Vagina (tissue), 2 donors: ENCODE data around the gene GPR87. TPM values are rescaled to one million over a fixed set of nuclear protein-coding genes. Genes with fewer than 3 reads are reported as not detected.

ENCODE experiments used
- DNase-seq, 2 donors: peaks; one replicate each; pipeline ENCODE4 v3.0.0-alpha.2; 2017; ENCODE audit errors: extremely low spot score in 2 of 2
- H3K27ac ChIP-seq: fragments of 200-600 bp; sonication (generic); one replicate; pipeline ENCODE4 v1.5.1; 2019
- H3K27me3 ChIP-seq: fragments of 200-600 bp; sonication (generic); one replicate; pipeline ENCODE4 v1.5.1; 2019
- H3K36me3 ChIP-seq, 2 donors: fragments of 200-600 bp; sonication (generic); one replicate each; pipeline ENCODE4 v1.5.1; 2017 to 2019
- H3K4me1 ChIP-seq: fragments of 200-600 bp; sonication (generic); one replicate; pipeline ENCODE4 v1.5.1; 2019
- H3K4me3 ChIP-seq, 2 donors: fragments of 200-600 bp; sonication (generic); 1 replicate in 1 of 2; 2 replicates in 1 of 2; pipeline ENCODE4 v1.5.1; 2016 to 2019
- H3K9me3 ChIP-seq: fragments of 200-600 bp; sonication (generic); one replicate; pipeline ENCODE4 v1.5.1; 2019
- POLR2A ChIP-seq, 2 donors: fragments of 450-650 bp; IDR thresholded peaks; one replicate each; pipeline ENCODE4 v1.6.1; 2017; ENCODE audit warnings: antibody characterized with exemption in 2 of 2, mild to moderate bottlenecking in 2 of 2, moderate library complexity in 2 of 2
- POLR2AphosphoS5 ChIP-seq, 2 donors: sonication (generic); formaldehyde crosslinking; IDR thresholded peaks; one replicate each; pipeline ENCODE4 v1.9.0; 2017; ENCODE audit warnings: antibody characterized with exemption in 2 of 2, mild to moderate bottlenecking in 2 of 2, low read depth in 1 of 2; ENCODE audit not compliant: insufficient read depth in 1 of 2
- intact Hi-C: fragments of 100-400 bp; cut with DNase I; formaldehyde crosslinking; loops from one replicate; pipeline ENCODE4 v1.15.1; 2023
- total RNA-seq: library from RNA; depleted of rRNA; stranded (reverse); fragments of >200 nt; gene quantifications from one replicate; pipeline ENCODE4 v1.2.3, GENCODE V29; 2016
- TF ChIP-seq, protein P1 (sequence below), 3 experiments: fragments of 450-650 bp in 2 of 3; fragments of 200-600 bp in 1 of 3; sonication (generic) in 1 of 3; IDR thresholded peaks; one replicate each; pipeline ENCODE4 v1.5.1; 2017 to 2019; ENCODE audit warnings: antibody characterized with exemption in 3 of 3, mild to moderate bottlenecking in 2 of 3, moderate library complexity in 2 of 3

Gene GPR87
- total RNA-seq, 1 donor from 2014 or later, result 12.3 TPM

GRCh38 chr3:151248772-151249337 lies 67.8 kb downstream of the GPR87 start:
- TF ChIP-seq POLR2A (IDR thresholded peaks at IDR 0.05), result no peak
- no peak for TF ChIP-seq POLR2AphosphoS5 (IDR thresholded peaks at IDR 0.05; ENCODE audit: insufficient read depth in 1 of 2, low read depth in 1 of 2)
- TF ChIP-seq, protein P1, sequence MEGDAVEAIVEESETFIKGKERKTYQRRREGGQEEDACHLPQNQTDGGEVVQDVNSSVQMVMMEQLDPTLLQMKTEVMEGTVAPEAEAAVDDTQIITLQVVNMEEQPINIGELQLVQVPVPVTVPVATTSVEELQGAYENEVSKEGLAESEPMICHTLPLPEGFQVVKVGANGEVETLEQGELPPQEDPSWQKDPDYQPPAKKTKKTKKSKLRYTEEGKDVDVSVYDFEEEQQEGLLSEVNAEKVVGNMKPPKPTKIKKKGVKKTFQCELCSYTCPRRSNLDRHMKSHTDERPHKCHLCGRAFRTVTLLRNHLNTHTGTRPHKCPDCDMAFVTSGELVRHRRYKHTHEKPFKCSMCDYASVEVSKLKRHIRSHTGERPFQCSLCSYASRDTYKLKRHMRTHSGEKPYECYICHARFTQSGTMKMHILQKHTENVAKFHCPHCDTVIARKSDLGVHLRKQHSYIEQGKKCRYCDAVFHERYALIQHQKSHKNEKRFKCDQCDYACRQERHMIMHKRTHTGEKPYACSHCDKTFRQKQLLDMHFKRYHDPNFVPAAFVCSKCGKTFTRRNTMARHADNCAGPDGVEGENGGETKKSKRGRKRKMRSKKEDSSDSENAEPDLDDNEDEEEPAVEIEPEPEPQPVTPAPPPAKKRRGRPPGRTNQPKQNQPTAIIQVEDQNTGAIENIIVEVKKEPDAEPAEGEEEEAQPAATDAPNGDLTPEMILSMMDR (IDR thresholded peaks at IDR 0.05), result no peak
- intact Hi-C loops, result no loop called here
- no peaks in the 10 kb centered on the region for H3K36me3 ChIP-seq
- H3K4me1 ChIP-seq, result no peaks in the 10 kb centered on the region
- H3K27me3 ChIP-seq, result no peaks in the 10 kb centered on the region
- no peak overlapping the region for H3K27ac ChIP-seq
- no peak overlapping the region for H3K4me3 ChIP-seq
- DNase-seq, result no peak
- no peaks in the 10 kb centered on the region for H3K9me3 ChIP-seq

Other genes with a start within 250 kb of the GPR87 start
- gene MED12L, start 231.2 kb downstream of the GPR87 start, total RNA-seq, result 1.7 TPM
- 5.4 TPM for gene GPR171, start 113.6 kb downstream of the GPR87 start, total RNA-seq
- 0.49 TPM for gene P2RY14, start 38.3 kb downstream of the GPR87 start, total RNA-seq
- gene P2RY13, start 12.7 kb upstream of the GPR87 start, total RNA-seq, result 0.98 TPM
- gene P2RY12, start 67.9 kb upstream of the GPR87 start, total RNA-seq, result 1.2 TPM
- 0.49 TPM for gene IGSF10, start 144.2 kb upstream of the GPR87 start, total RNA-seq